Suprapubic skin (tissue), 4 donors: ENCODE measurements around the gene NFIA. TPM values are rescaled to one million over a fixed set of nuclear protein-coding genes. Genes with fewer than 3 reads are reported as not detected.

Experiments
- DNase-seq, 2 donors: peaks; one replicate each; pipeline ENCODE4 v3.0.0-alpha.2; 2019; ENCODE audit warnings: low spot score in 2 of 2
- H3K27ac ChIP-seq: fragments of 200-600 bp; sonication (generic); one replicate; pipeline ENCODE4 v1.5.1; 2019
- H3K27me3 ChIP-seq: fragments of 200-600 bp; sonication (generic); one replicate; pipeline ENCODE4 v1.5.1; 2019
- H3K36me3 ChIP-seq: fragments of 200-600 bp; sonication (generic); one replicate; pipeline ENCODE4 v1.5.1; 2019
- H3K4me1 ChIP-seq: fragments of 200-600 bp; sonication (generic); one replicate; pipeline ENCODE4 v1.5.1; 2019
- H3K4me3 ChIP-seq: fragments of 200-600 bp; sonication (generic); one replicate; pipeline ENCODE4 v1.5.1; 2019; ENCODE audit warnings: mild to moderate bottlenecking
- H3K9me3 ChIP-seq: fragments of 200-600 bp; sonication (generic); one replicate; pipeline ENCODE4 v1.5.1; 2019
- CTCF ChIP-seq, 2 donors: fragments of 200-600 bp in 1 of 2; fragments of 450-650 bp in 1 of 2; sonication (generic) in 1 of 2; IDR thresholded peaks; one replicate each; pipeline ENCODE4 v1.5.1; 2016 to 2019; ENCODE audit warnings: antibody characterized with exemption in 2 of 2, mild to moderate bottlenecking in 1 of 2, moderate library complexity in 1 of 2
- EP300 ChIP-seq: sonication (generic); formaldehyde crosslinking; IDR thresholded peaks from one replicate; pipeline ENCODE4 v1.6.1; 2017; ENCODE audit warnings: antibody characterized with exemption
- POLR2A ChIP-seq, 2 donors: fragments of 450-650 bp; IDR thresholded peaks; one replicate each; pipeline ENCODE4 v1.6.1; 2017; ENCODE audit warnings: antibody characterized with exemption in 2 of 2, mild to moderate bottlenecking in 2 of 2, moderate library complexity in 2 of 2
- POLR2AphosphoS5 ChIP-seq, 3 donors: sonication (generic); formaldehyde crosslinking; IDR thresholded peaks; one replicate each; pipeline ENCODE4 v1.6.1; 2017; ENCODE audit warnings: antibody characterized with exemption in 3 of 3
- WGBS: methylation state at CpG from one replicate; pipeline ENCODE4 v1.1.5; 2018; 5-methylcytosine and 5-hydroxymethylcytosine counted together
- total RNA-seq, 4 donors: library from RNA; depleted of rRNA; stranded (reverse); fragments of >200 nt; gene quantifications; one replicate each; pipeline ENCODE4 v1.1.0, GENCODE V29; 2016

Gene NFIA
- total RNA-seq, 4 donors from 2014 or later: 30.1 to 54.2 (median 48.2) TPM

GRCh38 chr1:61444288-61444687, 361.9 kb downstream of the NFIA start:
- peaks cover 31% of the 10 kb centered on the region for H3K4me1 ChIP-seq
- no peaks in the 10 kb centered on the region for H3K9me3 ChIP-seq
- H3K27me3 ChIP-seq: no peaks in the 10 kb centered on the region
- no peak for DNase-seq
- H3K36me3 ChIP-seq: no peaks in the 10 kb centered on the region
- H3K4me3 ChIP-seq: no peak overlapping the region
- TF ChIP-seq POLR2A (IDR thresholded peaks at IDR 0.05): no peak
- 73% methylated on average over 5 of the region's 5 CpGs for WGBS
- no peak overlapping the region for H3K27ac ChIP-seq

GRCh38 chr1:61445269-61445825, 363.0 kb downstream of the NFIA start:
- no peak overlapping the region for H3K27ac ChIP-seq
- peaks cover 41% of the 10 kb centered on the region for H3K4me1 ChIP-seq
- WGBS: 63% methylated on average over 8 of the region's 8 CpGs
- no peak overlapping the region for H3K4me3 ChIP-seq
- TF ChIP-seq EP300 (no peak), POLR2A (IDR thresholded peaks at IDR 0.05) (no peak), CTCF (IDR thresholded peaks at IDR 0.05) (no peak), POLR2AphosphoS5 (IDR thresholded peaks at IDR 0.05) (no peak)
- no peaks in the 10 kb centered on the region for H3K27me3 ChIP-seq
- no peaks in the 10 kb centered on the region for H3K9me3 ChIP-seq
- DNase-seq: no peak
- H3K36me3 ChIP-seq: no peaks in the 10 kb centered on the region

- Histone ChIP-seq H3K4me1 (peaks cover 53% of the 10 kb centered on the region), H3K36me3 (no peaks in the 10 kb centered on the region), H3K27ac (peak overlapping the region; percentile 79), H3K4me3 (no peak overlapping the region), H3K27me3 (no peaks in the 10 kb centered on the region), H3K9me3 (no peaks in the 10 kb centered on the region)
- TF ChIP-seq EP300 (no peak), POLR2A (IDR thresholded peaks at IDR 0.05) (no peak), POLR2AphosphoS5 (IDR thresholded peaks at IDR 0.05) (no peak), CTCF (IDR thresholded peaks at IDR 0.05) (no peak)
- no peak for DNase-seq
- WGBS: 83% methylated on average over 7 of the region's 7 CpGs
These were observed 364.2 kb downstream of the NFIA start for GRCh38 chr1:61446531-61446991.

GRCh38 chr1:61447106-61447967, 365.0 kb downstream of the NFIA start:
- H3K4me1 ChIP-seq: peaks cover 61% of the 10 kb centered on the region
- H3K4me3 ChIP-seq: no peak overlapping the region

GRCh38 chr1:61447968-61448430, 365.6 kb downstream of the NFIA start:
- peaks cover 68% of the 10 kb centered on the region for H3K4me1 ChIP-seq
- no peaks in the 10 kb centered on the region for H3K9me3 ChIP-seq
- H3K27ac ChIP-seq: peak overlapping the region; percentile 79
- H3K4me3 ChIP-seq: no peak overlapping the region
- 65% methylated on average over 7 of the region's 7 CpGs for WGBS
- TF ChIP-seq CTCF (IDR thresholded peaks at IDR 0.05) (no peak), POLR2A (IDR thresholded peaks at IDR 0.05) (no peak), EP300 (no peak), POLR2AphosphoS5 (IDR thresholded peaks at IDR 0.05) (no peak)
- no peak for DNase-seq
- H3K27me3 ChIP-seq: no peaks in the 10 kb centered on the region
- H3K36me3 ChIP-seq: no peaks in the 10 kb centered on the region

More at GRCh38 chr1:61447106-61447967, 365.0 kb downstream of the NFIA start:
- WGBS: 83% methylated on average over 19 of the region's 19 CpGs
- Histone ChIP-seq H3K27ac (peak overlapping the region; percentile 79), H3K36me3 (no peaks in the 10 kb centered on the region), H3K9me3 (no peaks in the 10 kb centered on the region), H3K27me3 (no peaks in the 10 kb centered on the region)
- DNase-seq: no peak
- TF ChIP-seq EP300 (no peak), POLR2AphosphoS5 (IDR thresholded peaks at IDR 0.05) (no peak), CTCF (IDR thresholded peaks at IDR 0.05) (no peak), POLR2A (IDR thresholded peaks at IDR 0.05) (no peak)
